ENCODE data around the gene FAXC. TPM values are rescaled to one million over a fixed set of nuclear protein-coding genes. Genes with fewer than 3 reads are reported as not detected.
A peak's percentile ranks its signal among the peaks of the same experiment; 100 is the strongest.
"Not testable (repeated sequence)": the region's sequence is repeated elsewhere in the genome, so short reads cannot be mapped to it uniquely, and the experiment has no call there.

FAXC gene
- total RNA-seq, 1 donor from 2014 or later: 0.34 TPM

GRCh38 chr6:99338188-99338587 lies 11.3 kb downstream of the FAXC start:
- DNase-seq: no peak

DNA sequence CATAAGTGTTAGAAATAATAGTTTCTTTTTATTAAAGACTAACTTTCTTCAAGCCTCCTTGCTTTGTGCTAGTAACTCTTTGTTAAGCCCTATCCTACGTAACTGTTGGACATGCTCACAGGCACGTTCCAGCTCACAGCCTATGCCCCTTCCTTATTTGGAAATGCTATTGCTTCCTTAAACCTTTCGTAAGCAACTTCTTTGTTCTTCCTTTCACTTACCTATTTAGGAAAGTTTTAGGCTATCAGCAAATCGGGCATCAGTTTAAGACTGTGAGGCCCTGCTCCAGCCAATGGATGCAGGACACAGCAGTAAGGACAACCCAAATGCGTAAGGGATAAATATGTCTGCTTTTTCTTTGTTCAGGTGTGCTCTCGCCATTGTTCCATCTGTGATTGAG lies 14.2 kb downstream of the FAXC start:
- not testable (repeated sequence) for DNase-seq

GRCh38 chr6:99334526-99335127 lies 14.8 kb downstream of the FAXC start:
- peak; percentile 82 for DNase-seq

GRCh38 chr6:99333068-99333467 lies 16.4 kb downstream of the FAXC start:
- no peak for DNase-seq

DNA sequence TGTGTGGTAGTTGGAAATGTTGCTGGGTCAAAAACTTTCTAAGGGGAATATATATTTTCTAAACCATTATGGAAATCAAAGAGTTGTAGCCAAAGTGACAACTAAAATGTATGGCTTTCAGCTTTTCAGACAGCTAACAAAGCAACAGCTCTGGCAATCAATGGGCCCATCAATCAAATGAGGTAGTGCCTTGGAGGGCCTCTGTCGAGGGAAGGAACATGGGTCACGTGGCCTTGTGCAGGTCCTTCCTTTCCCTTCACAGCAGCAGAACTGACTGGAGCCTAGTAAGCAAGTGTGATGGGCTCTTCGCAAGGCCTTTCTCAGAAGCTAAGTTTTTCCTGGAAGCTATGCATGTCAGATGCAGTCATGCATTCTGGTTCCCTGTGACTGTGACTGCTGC lies 17.9 kb downstream of the FAXC start:
- DNase-seq: no peak

DNA sequence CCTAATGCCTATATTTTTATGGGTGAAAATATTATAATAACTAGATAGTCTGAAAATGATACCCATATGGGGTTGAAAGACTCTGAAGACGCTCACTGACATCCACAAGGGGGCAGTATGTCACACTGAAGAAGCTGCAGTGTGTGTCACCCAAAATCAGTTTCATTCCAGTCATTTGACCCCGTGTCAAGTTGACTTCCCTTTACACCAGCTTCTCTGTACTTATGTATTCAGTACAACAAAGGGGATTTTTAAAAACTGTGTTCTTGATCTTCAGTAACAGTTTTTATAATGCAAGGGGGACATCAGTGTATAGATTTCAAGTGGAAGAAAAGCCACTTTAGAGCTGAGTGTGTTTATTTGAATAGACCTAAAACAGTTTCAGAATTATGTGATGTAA lies 19.3 kb downstream of the FAXC start:
- peak; percentile 86 for DNase-seq

DNA sequence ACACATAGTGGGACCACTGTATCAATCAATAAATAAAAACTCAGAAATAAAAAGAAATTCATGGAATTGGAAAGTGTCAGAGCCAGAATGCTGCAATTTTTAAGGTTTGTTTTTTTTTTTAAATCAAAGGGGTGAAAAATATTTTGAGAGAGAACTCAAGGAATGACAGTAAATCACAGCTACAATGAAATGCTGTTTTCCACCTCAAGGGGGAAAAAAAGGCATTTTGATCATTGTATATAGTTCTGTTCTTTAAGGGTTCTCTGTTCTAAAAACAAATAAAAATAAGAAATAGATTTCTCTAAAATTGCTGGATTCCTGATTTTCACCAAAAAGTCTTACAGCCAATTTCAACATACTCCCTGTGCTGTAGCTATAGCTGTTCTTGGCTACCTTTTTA lies 24.5 kb downstream of the FAXC start:
- no peak for DNase-seq

- DNase-seq: no peak
Observed at GRCh38 chr6:99318566-99318965, 30.9 kb downstream of the FAXC start.

- DNase-seq: no peak
Observed at GRCh38 chr6:99312354-99312753, 37.1 kb downstream of the FAXC start.

GRCh38 chr6:99310553-99310952 lies 38.9 kb downstream of the FAXC start:
- DNase-seq: no peak

DNA sequence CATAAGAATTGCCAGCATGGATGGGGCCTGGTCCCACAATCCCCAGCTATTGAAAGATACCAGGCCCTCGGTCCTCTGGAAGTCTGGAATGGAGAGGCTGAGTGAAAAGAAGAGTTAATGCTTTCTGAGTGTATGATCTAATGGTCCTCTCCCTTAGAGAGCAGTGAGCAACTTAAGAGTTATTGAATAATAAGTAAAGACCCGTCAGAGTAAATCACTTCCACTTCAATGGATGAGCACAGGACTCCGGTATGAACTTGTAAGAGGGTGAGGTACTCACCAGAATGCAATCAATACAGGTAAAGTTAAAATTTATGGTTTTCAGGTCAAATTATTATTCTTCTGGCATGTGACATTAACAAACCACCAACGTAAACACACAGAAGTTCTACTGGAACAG lies 39.9 kb downstream of the FAXC start:
- no peak for DNase-seq

DNA sequence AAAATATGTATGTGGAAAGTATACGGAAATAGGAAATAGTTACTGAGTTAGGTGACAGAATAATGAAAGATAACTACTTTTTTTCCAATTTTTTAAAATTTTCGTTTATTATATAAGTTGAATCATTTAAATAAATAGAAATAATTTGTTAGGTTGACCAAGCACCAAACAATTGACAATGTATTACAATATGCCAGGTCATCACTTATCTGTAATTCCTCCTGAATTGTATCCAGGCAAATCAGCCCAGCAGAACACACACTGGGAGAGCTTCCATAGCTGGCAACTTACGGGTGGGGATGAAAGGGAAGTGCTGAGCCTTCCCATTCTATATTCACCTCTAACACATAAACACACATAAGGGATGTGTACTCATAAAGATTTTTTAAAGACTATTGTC lies 40.7 kb downstream of the FAXC start:
- no peak for DNase-seq

- DNase-seq: no peak
Observed at GRCh38 chr6:99307295-99307907, 42.1 kb downstream of the FAXC start.

- DNase-seq: no peak
Observed at GRCh38 chr6:99306341-99306740, 43.1 kb downstream of the FAXC start.

DNA sequence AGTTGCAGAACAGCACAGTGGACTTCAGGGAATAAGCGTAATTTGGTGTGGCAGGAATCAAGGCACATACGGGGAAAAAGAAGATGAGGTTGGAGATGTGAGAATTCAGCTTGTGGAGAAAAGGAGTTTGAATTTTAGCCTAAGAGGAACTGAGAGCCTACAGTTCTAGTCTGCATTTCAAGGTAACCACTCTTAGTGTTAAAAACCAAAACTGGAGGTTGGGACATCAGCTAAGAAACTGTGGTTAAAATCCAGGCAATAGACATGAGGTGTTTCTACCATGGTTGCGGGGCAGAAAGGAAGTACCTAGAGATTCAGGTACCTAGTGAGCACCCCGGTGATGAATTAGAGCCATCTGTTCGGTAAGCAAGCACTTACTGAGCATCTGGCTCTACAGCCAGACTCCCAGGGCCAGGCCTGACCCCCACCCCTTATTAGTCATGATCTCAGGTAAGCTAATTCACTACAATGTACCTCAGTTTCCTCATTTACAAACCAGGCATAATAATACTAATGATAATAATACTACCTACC lies 44.4 kb downstream of the FAXC start:
- DNase-seq: no peak

DNA sequence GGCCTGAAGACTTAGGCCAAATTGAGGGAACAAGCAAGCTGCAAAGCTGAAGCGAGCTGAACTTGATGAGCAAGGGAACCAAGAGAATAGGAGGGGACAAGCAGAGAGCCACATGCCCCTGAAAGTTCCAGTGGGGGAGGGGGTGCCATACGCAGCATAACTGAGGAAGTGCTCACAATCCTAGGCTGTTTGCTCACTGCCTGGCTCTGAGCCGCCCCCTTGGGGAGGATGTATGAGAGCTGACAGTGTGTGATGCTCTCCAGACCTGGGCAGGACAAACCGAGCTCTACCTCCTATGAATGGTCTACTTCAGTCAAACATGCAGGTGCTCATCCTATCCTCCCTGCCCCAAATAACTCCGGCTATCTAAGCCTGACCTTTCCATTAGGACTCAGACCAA lies 52.1 kb downstream of the FAXC start:
- no peak for DNase-seq

GRCh38 chr6:99297006-99297405 lies 52.5 kb downstream of the FAXC start:
- DNase-seq: no peak

GRCh38 chr6:99296261-99296660 lies 53.2 kb downstream of the FAXC start:
- DNase-seq: no peak

DNA sequence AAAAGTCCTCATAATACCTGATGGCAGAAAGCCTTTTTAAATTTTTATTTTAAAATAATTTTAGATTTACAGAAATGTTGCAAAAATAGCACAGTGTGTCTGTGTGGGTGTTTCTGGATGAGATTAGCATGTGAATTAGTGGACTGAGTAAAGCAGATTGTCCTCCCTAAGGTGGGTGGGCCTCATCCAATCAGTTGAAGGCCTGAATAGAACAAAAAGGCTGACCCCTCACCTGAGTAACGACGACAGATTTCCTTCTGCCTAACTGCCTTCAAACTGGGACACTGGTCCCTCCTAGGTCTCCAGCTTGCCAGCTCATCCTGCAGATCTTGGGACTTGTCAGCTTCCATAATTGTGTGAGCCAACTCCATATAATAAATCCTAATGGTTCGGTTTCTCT lies 54.2 kb downstream of the FAXC start:
- no peak for DNase-seq

GRCh38 chr6:99294786-99295185 lies 54.7 kb downstream of the FAXC start:
- no peak for DNase-seq

GRCh38 chr6:99289701-99290100 lies 59.8 kb downstream of the FAXC start:
- DNase-seq: no peak

GRCh38 chr6:99288668-99289067 lies 60.8 kb downstream of the FAXC start:
- no peak for DNase-seq

DNA sequence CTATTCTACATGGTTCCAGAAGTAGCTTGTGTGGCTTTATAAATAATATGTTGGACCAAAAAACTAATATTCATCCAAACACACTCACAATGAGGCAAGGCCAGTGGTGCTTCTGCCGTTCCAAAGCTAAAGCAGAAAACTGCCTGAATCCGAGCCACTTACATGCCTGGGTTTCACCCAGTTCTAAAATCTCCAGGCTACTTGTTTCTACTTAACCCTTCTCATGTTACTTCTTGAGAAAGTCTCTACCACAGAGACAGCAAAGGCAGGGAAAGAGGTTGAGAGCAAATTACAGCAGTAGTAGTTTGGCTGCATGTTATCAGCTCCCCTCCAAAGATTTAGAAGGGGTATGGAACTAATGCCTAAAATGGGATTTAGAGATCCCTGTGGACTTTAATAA lies 62.0 kb downstream of the FAXC start:
- no peak for DNase-seq

DNA sequence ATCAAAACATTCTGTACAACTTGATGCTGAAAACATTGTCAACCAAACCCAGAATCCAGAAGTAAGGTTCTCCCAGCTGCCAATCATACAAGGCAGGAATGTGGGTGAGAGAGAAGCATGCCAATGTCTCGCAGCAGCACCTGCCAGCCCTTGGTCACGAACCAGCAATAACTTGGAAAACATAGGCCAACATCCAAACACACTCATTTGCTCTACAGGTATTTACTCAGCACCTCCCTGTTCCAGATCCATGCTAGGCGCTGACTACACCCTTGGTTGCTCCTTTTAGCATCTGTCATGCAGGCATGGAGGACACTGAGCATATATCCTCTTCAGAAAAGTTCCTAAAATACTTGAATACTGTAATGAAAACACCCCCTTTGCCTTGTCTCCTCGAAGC lies 63.6 kb downstream of the FAXC start:
- DNase-seq: no peak

Measured in dermis blood vessel endothelial cell (primary cell).